HG03196 (cell line): Measurements from ENCODE around the gene DLG2.
"Not testable (repeated sequence)": the region's sequence is repeated elsewhere in the genome, so short reads cannot be mapped to it uniquely, and the experiment has no call there.

Experiments used
- ATAC-seq: cut with Tn5 transposase; IDR thresholded peaks from one replicate; pipeline ENCODE4 v1.9.1; 2021; ENCODE audit not compliant: unreplicated experiment

Gene DLG2

DNA sequence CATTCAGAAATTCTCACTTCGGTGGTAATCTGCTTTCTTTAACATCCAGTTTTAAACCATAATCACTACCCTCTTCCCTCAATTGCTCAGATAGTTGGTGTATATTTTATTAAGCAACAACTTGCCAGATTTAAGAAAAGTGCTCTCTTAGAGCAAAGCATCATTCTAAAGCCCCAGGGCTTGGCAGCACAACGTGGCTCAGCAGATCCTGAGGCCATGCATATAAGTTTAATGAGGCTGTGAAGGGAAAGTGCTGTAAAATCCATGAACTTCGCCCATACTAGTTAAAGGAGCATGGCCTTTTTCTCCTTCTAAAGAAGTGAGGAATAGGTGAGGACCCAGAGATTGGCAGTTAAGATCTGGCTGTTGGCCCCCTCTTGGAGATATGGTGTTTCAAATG, 1858.7 kb downstream of the DLG2 start:
- ATAC-seq = no peak

DNA sequence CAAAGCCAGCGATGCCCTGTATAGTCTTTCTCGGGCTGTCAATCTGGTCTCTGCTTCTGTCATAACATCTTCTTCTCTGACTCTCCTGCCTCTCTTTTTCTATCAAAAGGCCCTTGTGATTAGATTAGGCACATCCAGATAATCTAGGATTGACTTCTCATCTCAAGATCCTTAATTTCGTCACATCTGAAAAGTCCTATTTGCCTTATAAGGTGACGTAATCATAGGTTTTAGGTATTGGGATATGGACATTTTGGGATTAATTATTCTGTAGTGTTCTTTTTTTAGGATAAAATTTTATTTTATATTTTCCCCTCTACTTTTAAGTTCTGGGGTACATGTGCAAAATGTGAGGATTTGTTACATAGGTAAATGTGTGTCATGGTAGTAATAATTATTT, 1860.2 kb downstream of the DLG2 start:
- ATAC-seq = no peak

DNA sequence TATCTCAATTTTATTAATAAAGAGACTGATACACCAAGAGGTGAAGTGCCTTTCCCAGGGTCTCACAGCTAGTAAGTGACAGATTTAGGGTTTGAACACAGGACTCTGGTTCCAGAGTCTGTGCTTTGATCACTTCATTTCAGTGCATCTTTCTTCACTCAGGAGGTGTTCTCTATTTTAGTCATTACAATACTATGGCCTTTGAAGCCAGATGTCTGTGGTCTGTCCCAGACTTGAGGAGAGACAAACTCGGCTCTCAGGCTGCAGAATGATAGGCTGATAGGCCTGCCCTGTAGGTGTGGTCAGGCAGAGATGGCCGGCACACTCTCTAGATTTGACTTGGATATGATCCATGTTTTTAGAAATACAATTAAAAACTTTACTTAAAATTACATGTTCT, 1862.5 kb downstream of the DLG2 start:
- no peak for ATAC-seq

DNA sequence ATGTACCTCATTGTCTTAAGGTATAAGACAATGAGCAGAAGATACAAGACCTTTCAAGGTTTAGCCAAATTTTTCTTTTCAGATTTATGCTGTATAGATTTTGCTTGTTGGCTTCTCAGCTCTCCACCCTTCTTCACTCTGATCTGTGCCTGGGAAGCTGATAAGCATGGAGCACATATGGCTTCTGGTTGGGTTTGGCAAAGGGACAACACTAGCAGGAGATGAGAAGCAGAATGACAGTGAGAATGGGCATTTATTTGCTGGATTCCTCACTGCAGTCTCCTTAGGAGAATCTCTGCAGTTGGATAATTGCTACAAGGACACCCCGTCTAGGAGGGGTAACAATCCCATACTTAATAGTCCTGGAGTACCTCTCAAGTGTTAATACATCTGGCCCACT, 1866.2 kb downstream of the DLG2 start:
- ATAC-seq = no peak

DNA sequence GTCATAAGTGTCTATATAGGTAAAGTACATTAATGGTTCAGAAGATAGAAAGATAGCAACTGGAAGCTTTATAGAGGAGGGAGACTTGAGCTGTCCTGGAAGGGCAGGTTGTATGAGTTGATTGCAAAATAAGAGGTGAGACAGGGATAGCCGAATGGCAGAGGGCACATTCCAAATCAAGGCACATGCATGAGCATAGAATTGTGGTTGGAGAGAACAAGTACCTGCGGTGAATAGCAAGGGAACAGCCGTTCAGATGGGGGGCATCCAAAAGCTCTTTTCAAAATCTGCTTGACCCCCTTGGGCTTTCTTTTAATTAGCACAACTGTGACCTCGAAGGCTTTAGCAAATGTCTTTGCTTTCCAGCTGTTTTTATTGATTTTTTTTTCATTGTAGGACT, 1868.0 kb downstream of the DLG2 start:
- no peak for ATAC-seq

DNA sequence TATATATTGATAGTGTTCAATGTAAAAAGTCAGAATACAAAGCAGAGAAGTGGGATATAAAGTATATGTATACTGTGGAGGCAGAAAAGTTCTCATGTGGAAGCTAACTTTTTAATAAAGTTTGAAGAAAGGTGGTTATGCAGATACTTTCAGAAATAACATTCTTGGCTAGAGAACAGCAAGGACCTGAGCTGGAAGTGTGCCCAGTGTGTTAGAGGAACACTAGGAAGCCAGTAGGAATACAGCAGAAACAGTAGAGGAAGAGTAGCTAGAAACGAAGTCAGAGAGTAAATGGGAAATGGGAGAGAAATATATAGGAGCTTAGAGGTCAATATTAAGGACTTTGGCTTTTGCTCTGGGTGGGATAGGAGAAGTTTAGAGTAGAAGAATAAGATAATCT, 1876.1 kb downstream of the DLG2 start:
- no peak for ATAC-seq

DNA sequence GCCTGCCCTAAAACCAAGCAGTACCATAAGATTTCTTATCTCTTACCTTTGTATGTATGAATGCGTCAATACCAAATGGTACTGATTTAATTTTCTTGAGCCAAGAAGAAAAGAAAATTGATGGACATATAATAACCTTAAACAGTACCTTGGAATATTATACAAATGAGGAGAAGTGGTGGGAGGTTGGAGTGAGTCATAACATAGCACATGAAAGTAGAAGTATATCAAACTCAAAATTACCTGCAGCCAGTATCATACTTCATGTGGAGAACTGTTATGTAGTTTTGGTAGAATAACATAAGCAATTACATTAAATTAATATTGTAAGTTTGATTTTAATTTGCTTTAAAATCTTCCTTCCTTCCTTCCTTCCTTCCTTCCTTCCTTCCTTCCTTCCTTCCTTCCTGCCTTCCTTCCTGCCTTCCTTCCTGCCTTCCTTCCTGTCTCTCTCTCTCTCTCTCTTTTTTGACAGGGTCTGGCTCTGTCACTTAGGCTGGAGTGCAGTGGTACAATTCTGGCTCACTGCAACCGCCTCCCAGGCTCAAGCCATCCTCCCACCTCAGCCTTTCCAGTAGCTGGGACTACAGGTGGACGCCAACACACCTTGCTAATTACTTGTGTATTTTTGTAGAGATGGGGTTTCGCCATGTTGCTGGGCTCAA, 1880.1 kb downstream of the DLG2 start:
- no peak for ATAC-seq

DNA sequence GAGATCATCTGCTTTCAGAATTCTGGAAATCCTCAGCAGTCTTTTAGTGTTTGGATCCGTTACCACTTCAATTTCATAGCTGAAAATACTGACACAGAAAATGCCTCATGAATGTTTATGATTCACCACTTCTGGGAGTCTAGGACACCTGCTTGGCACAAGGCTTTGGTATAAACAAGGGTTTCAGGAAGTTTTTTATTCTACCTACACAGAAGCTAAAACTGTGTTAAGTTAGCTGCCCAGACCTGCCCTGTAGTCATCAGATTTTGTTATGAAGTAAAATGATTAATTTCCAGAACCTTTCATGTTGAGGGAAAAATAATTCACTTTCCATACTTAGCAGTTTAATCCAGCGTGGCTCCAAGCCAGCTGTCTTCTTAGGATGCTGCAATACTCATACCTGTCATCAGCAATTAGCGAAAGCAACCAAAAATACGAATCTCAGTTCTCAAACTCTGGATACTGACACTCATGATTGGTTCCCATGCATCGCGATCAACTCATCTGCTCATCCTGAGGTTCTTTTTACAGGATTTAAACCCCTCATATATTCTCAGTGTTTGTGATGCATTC, 1882.4 kb downstream of the DLG2 start:
- ATAC-seq = no peak

DNA sequence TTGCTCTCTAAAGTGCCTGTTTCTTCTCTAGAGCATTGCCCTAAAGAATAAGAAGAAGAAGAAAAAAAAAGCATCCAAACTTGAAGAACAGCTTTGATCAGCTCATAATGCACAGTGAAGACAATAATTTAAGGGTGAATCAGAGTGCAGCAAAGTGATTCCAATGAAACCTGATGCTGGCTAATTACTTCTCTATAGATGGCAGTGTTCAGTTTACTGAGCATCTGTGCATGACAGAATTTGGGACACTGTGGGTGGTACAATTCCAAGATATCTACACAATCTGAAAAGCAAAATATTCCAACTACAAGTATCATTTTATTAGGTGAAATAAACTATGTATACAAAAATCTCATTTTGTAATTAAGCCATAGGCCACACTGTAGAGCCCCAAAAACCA, 1890.5 kb downstream of the DLG2 start:
- no peak for ATAC-seq

DNA sequence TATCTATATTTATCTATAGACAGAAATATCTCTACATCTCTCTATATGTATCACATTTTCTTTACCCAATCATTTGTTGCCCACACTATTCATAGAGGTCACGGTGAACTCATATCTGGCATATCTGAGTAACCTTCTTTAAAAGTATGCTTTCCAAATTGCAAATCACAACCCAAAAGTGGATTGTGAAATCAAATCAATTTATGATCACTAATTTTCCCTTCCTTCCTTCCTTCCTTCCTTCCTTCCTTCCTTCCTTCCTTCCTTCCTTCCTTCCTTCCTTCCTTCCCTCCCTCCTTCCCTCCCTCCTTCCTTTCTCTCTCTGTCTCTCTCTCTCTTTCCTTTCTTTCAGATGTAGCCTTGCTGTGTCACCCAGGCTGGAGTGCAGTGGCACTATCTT, 1893.0 kb downstream of the DLG2 start:
- ATAC-seq = no peak

DNA sequence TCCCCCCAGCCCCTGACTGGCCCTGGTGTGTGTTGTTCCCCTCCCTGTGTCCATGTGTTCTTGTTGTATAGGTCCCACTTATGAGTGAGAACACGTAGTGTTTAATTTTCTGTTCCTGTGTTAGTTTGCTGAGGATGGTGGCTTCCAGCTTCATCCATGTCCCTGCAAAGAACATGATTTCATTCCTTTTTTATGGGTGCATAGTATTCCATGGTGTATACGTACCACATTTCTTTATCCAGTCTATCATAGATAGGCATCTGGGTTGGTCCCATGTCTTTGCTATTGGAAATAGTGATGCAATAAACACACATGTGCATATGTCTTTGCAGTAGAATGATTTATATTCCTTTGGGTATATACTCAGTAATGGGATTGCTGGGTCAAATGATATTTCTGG, 1895.9 kb downstream of the DLG2 start:
- ATAC-seq = not testable (repeated sequence)

DNA sequence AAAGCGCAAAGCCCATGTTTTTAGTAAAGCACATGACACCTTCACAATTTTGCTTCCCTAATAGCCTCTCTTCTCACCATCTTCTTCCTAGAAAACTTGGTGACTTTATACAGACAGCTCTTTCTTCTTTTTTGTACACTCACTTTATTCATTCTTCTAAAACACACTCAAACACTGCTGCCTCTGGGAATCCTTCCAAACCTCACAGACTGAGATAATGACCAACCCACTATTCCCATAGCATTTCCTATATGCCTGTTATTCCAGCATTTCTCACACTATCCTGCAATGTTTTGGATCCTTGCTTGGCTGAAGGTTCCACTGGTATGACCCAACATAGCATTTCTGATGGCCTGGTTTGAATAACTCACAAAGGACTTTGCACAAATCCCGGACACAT, 1898.9 kb downstream of the DLG2 start:
- ATAC-seq = no peak

DNA sequence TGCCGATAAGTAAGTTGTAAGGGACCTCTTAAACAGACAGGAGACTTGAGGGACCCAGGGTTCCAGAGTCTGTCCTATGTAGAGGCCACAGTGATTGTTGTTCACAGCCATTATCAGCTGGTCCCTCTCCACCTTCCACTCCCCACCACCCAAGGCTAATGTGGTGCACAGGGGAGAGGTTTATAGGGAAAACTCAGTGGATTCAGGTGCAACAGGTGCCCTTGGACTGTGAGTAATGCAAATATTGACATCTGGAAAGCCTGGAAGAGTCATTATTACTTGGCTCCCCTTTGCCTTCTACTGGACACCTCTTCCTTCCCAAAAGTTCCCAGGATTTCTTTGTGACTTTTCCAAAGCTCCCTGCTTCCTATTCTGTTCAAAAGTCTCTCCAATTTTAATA, 1899.9 kb downstream of the DLG2 start:
- no peak for ATAC-seq

DNA sequence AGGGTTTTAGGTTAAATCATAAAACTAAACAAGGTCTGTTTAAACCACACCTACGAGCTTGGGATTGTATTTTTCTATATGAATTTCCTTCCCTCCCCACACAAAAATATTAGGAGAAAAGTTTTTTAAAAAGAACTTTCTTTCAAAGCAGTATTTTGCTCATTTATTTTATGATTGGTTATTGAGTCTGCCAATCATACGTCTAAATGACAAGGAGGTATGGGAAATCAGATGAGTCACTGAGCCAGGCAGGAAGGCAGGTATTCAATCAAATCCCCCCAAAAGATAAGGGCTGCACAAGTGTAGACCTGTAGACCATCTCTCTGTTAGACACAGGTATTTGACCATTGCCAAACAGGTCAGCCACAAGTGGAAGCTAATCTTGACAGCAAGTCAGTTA, 1900.8 kb downstream of the DLG2 start:
- ATAC-seq = no peak

DNA sequence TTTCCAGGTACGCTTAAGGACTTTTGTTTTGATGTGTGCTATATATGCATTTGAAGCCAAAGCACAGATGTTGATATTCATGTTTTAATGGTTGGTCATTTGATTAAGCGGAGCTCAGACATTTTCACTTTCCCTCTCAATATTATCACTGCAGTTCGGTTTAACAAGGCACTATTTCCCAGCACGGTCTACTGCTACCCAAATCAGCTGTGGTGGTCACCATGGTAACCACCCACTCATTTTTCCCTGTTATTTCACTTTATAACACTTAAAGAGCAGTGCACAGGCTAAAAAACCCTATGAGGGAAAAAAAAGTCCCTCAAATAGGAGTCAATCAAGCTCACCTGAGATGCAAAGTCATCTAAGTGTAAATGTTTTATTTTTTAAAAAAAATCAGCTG, 1901.4 kb downstream of the DLG2 start:
- no peak for ATAC-seq

DNA sequence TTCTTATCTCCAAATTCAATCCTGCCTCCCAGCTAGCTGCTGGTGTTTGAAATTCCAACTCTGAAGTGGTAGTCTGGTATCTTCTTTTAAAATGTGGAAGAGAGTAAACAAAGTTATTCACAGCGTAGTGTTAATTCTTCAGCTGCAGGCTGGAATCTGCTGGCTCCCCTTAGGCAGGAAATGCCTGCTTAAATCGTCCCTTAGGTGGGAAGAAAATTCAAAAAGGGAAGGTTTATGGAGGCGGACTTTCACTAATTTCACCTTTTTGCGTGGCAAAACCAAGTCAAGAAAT, 1901.9 kb downstream of the DLG2 start:
- no peak for ATAC-seq

DNA sequence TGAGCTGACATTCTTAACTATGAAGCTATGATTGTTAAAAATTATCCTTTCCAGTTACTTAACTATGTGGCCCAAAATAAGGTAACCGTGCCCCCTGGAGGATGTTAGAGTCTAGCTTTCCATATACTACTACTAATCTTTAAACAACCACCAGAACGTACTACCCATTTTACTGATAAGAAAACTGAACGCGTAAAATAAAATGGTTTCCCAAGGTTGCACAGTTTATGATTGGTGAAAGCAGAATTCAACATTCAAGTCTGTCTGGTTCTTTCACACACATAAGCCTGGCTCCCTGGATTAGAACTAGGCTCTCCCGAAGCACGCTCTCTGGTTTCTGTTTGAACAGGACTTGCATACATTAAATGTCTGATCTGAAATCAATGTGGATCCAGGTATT, 1903.1 kb downstream of the DLG2 start:
- no peak for ATAC-seq

DNA sequence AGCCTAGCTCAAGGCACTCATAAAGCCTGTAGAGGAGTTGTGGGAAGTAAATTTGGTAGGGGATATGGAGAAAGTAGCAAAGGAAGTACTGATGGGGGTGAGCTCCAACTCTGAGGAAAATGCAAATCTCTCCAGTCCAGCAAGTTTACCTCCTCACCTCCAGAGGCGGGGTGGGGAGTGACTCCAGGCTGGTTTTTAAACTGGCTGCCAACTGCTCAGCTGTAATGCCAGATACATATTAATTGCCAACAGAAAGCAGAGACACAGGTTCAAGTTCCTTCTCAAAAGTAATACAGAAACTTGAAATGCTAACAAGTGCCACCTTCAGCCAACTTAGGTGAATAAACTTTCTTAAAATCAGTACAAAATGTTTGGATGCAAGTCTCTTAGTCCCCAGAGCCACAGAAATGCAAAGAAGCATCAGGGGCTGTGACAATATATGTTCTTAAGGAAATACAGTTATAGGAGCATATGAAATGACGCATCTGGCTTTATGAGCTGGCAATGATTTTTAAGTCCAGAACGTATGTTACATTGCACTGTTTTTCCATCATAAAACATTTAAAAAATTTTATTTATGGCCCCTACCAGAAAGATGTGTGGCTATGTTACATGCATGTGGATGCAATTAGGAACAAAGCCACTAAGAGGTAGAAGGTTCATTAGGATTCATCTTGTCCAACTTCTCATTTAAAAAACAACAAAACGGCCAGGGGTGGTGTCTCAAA, 1904.6 kb downstream of the DLG2 start:
- no peak for ATAC-seq

DNA sequence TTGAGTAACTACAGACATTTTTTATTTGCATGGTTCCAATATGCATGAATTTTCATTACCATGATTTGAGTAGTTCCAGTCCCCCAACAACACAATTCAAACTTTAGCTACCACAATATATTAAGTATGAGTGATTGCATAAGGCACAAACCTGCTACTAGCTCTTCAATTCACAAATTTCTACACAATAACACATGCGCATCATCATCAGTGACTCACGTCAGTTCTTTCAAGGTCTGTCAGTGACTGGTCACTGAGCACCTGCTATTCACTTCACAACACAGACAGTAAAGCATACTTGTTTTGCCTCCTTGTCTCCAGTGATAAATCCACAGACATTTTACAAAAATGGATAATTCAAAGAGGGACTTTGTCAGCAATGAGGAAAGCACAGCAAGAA, 1905.9 kb downstream of the DLG2 start:
- no peak for ATAC-seq

DNA sequence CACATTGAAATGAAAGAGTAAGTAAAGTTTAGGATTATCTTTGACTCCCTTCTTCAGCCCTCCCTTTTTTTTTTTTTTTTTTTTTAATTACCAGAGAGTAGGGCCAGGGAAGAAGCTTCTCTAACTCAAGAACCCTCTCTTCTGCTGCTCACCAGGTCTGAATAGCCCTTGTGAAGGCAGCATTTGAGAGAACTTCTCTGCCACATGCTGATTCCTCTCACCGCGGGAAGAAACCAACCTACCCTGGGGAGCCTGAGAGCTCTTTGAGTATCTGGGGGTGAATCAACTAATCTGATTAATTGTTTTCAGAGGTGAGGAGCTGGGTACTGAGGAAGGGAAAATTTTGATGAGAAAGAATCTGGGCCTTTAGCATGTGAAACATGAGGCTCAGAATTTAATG, 1906.5 kb downstream of the DLG2 start:
- ATAC-seq = no peak

DNA sequence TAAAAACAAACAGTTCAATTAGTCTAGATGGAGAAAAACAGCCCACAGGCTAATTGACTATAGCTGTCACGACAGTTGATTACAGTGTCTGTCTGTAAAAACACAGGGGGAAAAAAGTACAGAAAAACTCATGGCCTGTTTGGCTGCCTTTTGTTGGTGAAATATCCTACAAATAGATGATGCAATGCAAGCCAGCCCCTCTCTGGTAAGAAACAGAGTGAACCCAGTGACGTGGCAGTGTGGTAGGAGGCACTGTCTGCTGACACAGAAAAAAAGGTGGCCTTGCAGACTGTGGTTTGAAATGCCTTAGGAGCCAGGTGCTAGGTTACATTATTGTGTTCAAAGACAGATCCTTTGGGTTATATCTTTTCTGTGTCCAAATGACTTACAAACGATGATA, 1909.6 kb downstream of the DLG2 start:
- no peak for ATAC-seq

DNA sequence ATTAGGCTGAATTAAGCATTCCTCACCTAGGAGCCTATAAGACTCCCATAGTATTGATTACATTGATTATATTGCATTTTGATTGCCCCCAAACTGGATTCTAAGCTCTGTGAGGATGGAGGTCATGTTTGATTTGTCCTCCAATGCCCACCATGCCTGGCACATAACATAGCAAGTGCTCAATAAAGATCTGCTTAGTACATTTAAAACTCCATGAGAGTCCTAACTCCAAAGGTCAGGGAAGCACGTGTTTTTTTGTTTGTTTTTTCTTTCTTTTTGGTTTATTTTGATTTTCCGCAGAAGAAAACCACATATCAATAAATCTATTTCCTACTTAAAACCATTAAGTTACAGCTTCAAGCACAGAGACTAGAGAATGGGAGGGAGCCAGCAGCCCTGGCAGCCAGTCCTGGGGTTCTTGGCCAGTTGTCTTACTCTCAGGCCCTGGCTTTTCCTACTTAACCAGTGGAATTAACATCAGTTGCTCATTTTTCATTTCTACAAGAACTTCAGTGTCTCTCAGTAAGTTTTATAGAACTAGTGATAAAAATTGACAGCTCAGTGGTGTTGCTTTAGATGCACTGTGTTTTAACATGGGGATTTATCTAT, 1911.1 kb downstream of the DLG2 start:
- ATAC-seq = no peak
